Spinal cord (tissue), 10 donors: ENCODE measurements around the gene WDR62. TPM values are rescaled to one million over a fixed set of nuclear protein-coding genes. Genes with fewer than 3 reads are reported as not detected.
A peak's percentile ranks its signal among the peaks of the same experiment; 100 is the strongest.
"Not testable (repeated sequence)": the region's sequence is repeated elsewhere in the genome, so short reads cannot be mapped to it uniquely, and the experiment has no call there.

Experiments
- DNase-seq, 6 donors: peaks; one replicate each; pipeline versions ENCODE4 v3.0.0 to v3.0.0-alpha.2; 2013 to 2015; ENCODE audit warnings: low spot score in 6 of 6, low read depth in 4 of 6
- H3K27ac ChIP-seq: one replicate; pipeline ENCODE4 v1.5.1; 2013; ENCODE audit warnings: low read depth, low read length, control low read depth
- H3K27me3 ChIP-seq: one replicate; pipeline ENCODE4 v1.6.1; 2013; ENCODE audit warnings: low read length; ENCODE audit not compliant: control insufficient read depth, insufficient read depth
- H3K36me3 ChIP-seq: one replicate; pipeline ENCODE4 v1.6.1; 2013; ENCODE audit warnings: low read length; ENCODE audit not compliant: control insufficient read depth, insufficient read depth
- H3K4me1 ChIP-seq: one replicate; pipeline ENCODE4 v1.6.1; 2013; ENCODE audit warnings: low read length; ENCODE audit not compliant: control insufficient read depth, insufficient read depth
- H3K4me3 ChIP-seq: one replicate; pipeline ENCODE4 v1.5.1; 2013; ENCODE audit warnings: low read depth, low read length, control low read depth
- H3K9me3 ChIP-seq: one replicate; pipeline ENCODE4 v1.6.1; 2013; ENCODE audit warnings: low read length; ENCODE audit not compliant: control insufficient read depth, insufficient read depth
- WGBS: methylation state at CpG from one replicate; pipeline ENCODE4 v1.1.5; 2013; ENCODE audit warnings: missing lambda C conversion rate; ENCODE audit not compliant: insufficient coverage; 5-methylcytosine and 5-hydroxymethylcytosine counted together
- polyA plus RNA-seq, 2 donors: library from polyadenylated mRNA; unstranded; fragments of 120-200 nt; gene quantifications; one replicate each; pipeline ENCODE4 v1.2.1, GENCODE V29; 2013; ENCODE audit not compliant: insufficient read length in 2 of 2
- total RNA-seq, 2 donors: library from RNA; depleted of rRNA in 1 of 2; stranded (reverse); fragments of 120-200 nt in 1 of 2; fragments of >200 nt in 1 of 2; gene quantifications; one replicate each; pipeline versions ENCODE4 v1.2.3 to v1.2.4, GENCODE V29; 2013 to 2014
- donor health status: healthy.

The WDR62 gene
- total and polyA plus RNA-seq, 4 donors: 2.1 to 6.6 (median 4.0) TPM

DNA sequence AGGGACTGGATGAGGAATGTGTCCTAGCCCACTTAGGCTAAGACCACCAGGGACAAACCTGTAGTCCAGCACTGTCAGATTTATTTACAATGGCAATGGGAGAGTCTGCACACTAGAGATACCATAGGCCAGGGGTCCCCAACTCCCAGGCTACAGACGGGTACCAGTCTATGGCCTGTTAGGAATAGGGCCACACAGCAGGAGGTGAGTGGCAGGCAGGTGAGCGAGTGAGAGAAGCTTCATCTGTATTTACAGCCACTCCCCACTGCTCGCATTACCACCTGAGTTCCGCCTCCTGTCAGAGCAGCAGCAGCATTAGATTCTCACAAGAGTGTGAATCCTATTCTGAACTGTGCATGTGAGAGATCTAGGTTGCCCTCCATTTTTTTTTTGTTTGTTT, 3.1 kb upstream of the WDR62 start:
- no peaks in the 10 kb centered on the region for H3K36me3 ChIP-seq
- no peaks in the 10 kb centered on the region for H3K9me3 ChIP-seq
- no peak for DNase-seq
- no peak overlapping the region for H3K4me3 ChIP-seq
- no peak overlapping the region for H3K27ac ChIP-seq
- WGBS: 90% methylated on average over 2 of the region's 4 CpGs
- H3K4me1 ChIP-seq: peaks cover 23% of the 10 kb centered on the region
- no peaks in the 10 kb centered on the region for H3K27me3 ChIP-seq

DNA sequence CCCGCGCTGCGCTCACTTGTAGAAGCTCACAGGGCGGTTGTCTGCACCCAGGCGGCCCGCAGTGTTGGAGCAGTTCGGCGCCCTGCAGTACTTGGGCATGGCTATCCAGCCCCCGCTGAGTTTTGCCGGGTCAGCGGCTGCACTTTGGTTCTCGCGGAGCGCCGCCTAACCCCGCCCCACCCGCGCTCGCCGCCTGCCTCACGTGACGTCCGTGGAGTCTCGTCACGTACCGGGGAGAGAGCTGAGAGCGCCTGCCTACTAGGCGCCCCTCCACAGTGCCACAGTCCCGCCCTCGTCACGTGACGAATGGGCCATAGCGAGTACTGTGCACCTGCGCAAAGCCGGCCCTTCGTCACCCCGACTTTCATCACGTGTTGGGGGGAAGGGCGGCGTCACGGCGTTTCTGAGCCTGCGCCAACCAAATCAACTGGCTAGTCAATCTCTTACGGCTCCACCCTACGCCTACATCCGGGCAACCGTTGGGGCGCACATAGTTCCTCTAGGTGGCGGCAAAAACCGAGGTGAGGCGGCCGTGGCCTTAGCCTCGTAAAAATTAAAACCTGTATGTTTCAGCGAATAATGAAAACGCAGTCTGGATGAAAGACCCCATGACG, 471 bp upstream of the WDR62 start, which contains the start of gene THAP8:
Gene THAP8 (minus strand): TSS at position 167 of the 614 bp plus-strand sequence. CDS start 68 bp downstream, at position 99.
- H3K4me1 ChIP-seq: peaks cover 23% of the 10 kb centered on the region
- WGBS: under 1% methylated on average over 56 of the region's 56 CpGs

DNA sequence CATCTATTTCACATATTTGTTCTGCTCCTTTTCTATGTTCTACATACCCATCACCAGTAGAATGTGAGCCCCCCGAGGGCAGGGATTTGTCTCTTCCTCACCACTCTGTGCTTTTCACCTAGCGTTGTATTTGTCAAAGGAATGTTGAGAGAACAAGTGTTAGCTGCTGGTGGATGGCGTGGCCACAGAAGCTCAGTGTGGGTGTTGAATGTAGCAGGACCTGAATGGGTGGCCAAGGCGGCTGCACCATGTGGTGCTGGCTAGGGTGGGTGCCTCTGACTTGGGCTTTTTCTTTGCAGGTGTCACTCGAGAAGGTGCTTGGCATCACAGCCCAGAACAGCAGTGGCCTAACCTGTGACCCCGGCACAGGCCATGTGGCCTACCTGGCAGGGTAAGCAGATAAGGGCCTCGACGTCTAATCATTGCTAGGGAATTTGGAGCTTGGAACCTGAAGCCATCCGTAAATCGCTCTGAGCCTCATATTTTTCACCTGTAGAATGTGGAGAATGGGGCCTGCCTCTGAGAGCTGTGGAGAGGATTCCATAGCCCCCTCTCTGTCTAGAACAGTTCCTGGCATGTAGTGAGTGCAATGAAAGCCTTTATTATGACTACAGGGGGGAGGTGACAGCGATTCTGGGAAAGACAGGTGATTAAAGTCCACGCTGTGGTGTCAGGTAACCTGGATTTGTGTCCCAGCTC, 3.9 kb downstream of the WDR62 start:
- Histone ChIP-seq H3K36me3 (peaks cover 13% of the 10 kb centered on the region), H3K4me1 (peaks cover 13% of the 10 kb centered on the region), H3K27ac (no peak overlapping the region), H3K27me3 (no peaks in the 10 kb centered on the region), H3K9me3 (no peaks in the 10 kb centered on the region), H3K4me3 (no peak overlapping the region)
- WGBS: 89% methylated on average over 11 of the region's 12 CpGs
- no peak for DNase-seq

More for the DNA sequence above, 471 bp upstream of the WDR62 start, which contains the start of gene THAP8:
- Histone ChIP-seq H3K36me3 (no peaks in the 10 kb centered on the region), H3K4me3 (peak within 1 kb of the TSS; percentile 81), H3K9me3 (no peaks in the 10 kb centered on the region), H3K27me3 (no peaks in the 10 kb centered on the region), H3K27ac (peak within 1 kb of the TSS; percentile 99)
- peak; percentile 99 to 100 (median 100) for DNase-seq

DNA sequence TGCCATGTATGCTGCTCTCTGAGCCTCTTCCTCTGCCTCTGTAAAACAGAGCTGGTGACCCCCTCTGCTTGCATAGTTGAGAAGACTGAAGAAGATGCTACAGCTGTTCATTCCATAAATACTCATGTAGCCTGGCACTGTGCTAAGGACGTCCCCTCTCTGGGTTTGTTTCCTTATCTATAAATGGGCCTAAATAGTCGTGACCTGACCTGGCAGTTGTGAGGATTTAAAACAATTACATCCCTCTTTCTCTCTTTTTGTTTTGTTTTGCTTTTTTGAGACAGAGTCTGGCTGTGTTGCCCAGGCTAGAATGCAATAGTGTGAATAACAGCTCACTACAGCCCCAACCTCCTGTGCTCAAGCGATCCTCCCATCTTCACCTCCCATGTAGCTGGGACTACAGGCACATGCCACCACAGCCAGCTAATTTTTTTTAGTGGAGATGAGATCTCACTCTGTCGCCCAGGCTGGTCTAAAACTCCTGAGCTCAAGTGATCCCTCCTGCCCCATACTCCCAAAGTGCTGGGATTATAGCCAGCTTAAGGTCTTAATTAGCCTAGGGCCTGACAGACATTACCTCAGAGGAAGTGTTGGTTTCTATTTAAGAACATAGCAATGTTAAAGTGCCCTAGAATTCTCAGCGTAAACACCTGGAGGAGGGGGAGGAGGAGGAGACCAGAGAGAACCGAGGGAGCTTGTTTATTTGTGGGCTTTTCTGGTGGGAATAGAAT, 4.6 kb downstream of the WDR62 start:
- Histone ChIP-seq H3K36me3 (peaks cover 13% of the 10 kb centered on the region), H3K27ac (no peak overlapping the region), H3K9me3 (no peaks in the 10 kb centered on the region), H3K4me1 (peaks cover 10% of the 10 kb centered on the region), H3K27me3 (no peaks in the 10 kb centered on the region), H3K4me3 (no peak overlapping the region)
- DNase-seq: no peak
- 100% methylated on average over 1 of the region's 6 CpGs for WGBS

DNA sequence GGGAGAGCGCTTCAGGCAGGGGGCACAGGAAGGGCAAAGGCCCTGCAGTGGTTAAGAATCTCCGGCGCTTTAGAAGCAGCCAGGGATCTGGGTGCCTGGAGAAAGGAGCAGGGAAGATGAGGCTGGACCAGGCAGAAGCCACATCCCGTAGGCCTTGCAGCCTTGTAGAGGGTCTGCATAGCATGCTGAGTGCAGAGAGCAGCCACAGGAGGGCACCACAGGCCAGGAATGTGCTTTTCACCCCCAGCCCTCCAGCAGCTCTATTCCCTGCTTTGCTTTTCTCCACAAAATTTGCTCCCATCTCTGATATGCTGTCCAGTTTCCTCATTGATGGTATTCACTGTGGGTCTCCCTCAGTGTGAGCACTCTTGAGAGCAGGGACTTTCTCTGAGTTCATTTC, 5.7 kb downstream of the WDR62 start:
- peak in 2 of 6 donors; percentile 9 to 25 for DNase-seq
- WGBS: 88% methylated on average over 4 of the region's 4 CpGs

DNA sequence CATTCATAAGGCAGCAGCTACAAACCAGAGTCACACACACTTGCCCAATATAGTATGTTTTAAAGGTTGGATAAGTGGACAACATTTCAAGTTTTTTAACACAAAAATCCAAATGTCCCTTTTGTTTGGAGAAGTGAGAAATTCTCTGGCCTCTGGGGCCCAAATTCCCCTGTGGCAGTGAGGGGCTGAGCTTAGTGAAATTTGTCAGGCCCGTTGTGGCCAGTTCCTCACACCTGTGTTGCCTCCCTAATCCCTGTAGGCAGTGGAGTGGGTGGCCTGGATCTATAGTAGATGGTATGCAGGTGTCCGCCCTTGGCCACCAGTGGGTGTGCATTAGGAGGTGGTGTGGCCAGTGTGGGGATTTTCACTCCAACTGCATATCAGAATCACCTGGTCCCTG, 6.7 kb downstream of the WDR62 start:
- Histone ChIP-seq H3K4me1 (no peaks in the 10 kb centered on the region), H3K36me3 (peaks cover 19% of the 10 kb centered on the region), H3K27me3 (no peaks in the 10 kb centered on the region), H3K27ac (no peak overlapping the region), H3K9me3 (no peaks in the 10 kb centered on the region), H3K4me3 (no peak overlapping the region)
- WGBS: 100% methylated on average over 1 of the region's 2 CpGs
- no peak for DNase-seq

More for the DNA sequence above, 5.7 kb downstream of the WDR62 start:
- Histone ChIP-seq H3K4me1 (peaks cover 5% of the 10 kb centered on the region), H3K27me3 (no peaks in the 10 kb centered on the region), H3K36me3 (peaks cover 13% of the 10 kb centered on the region), H3K9me3 (no peaks in the 10 kb centered on the region), H3K4me3 (no peak overlapping the region), H3K27ac (no peak overlapping the region)

DNA sequence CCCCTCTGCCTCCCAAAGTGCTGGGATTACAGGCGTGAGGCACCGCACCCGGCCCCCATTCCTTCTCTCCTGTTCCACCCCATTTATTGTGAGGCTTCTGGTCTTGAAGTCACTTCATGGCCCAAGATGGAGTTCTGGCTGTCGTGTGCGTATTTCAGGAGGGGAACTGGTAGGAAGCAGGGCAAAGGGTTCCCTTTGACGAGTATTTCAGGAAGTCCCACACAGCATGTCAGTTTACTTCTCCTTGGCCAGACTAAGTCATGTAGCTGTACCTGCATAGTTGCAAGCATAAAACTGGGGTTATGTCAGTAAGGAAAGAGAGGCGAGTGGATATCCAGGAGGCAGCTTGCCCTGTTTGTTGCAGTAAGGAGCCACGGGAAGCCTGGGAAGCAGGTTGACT, 10.1 kb downstream of the WDR62 start:
- Histone ChIP-seq H3K27ac (no peak overlapping the region), H3K4me1 (no peaks in the 10 kb centered on the region), H3K27me3 (no peaks in the 10 kb centered on the region), H3K9me3 (no peaks in the 10 kb centered on the region), H3K4me3 (no peak overlapping the region), H3K36me3 (peaks cover 34% of the 10 kb centered on the region)
- DNase-seq: no peak
- WGBS: 91% methylated on average over 4 of the region's 8 CpGs

DNA sequence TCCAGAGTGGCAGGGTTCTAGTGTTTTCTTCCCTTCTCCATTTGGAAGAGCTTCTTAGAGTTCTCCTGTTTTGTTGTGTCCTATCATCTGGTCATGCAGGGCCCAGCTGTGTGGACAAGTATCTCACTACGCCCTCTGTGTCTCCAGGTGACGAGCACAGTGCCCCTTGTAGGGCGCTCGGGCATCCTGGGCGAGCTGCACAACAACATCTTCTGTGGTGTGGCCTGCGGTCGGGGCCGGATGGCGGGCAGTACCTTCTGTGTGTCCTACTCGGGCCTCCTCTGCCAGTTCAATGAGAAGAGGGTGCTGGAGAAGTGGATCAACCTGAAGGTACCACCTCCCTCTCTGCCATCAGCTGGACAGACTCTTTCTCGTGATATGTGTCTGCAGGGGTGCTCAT, 13.0 kb downstream of the WDR62 start:
- 95% methylated on average over 10 of the region's 11 CpGs for WGBS
- H3K27ac ChIP-seq: no peak overlapping the region

DNA sequence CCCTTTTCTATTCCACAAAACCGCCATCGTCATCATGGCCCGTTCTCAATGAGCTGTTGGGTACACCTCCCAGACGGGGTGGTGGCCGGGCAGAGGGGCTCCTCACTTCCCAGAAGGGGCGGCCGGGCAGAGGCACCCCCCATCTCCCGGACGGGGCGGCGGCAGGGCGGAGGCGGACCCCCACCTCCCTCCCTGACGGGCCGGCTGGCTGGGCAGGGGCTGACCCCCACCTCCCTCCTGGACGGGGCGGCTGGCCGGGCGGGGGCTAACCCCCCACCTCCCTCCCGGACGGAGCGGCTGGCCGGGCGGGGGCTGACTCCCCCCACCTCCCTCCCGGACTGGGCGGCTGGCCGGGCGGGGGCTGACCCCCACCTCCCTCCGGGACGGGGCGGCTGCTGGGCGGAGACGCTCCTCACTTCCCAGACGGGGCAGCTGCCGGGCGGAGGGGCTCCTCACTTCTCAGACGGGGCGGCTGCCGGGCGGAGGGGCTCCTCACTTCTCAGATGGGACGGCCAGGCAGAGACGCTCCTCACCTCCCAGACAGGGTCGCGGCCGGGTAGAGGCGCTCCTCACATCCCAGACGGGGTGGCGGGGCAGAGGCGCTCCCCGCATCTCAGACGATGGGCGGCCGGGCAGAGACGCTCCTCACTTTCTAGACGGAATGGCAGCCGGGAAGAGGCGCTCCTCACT, 14.3 kb downstream of the WDR62 start:
- peaks cover 39% of the 10 kb centered on the region for H3K36me3 ChIP-seq
- not testable (repeated sequence) for DNase-seq, H3K27me3 ChIP-seq, H3K9me3 ChIP-seq, H3K27ac ChIP-seq, H3K4me3 ChIP-seq, H3K4me1 ChIP-seq
- 94% methylated on average over 3 of the region's 57 CpGs for WGBS

More for the DNA sequence above, 13.0 kb downstream of the WDR62 start:
- DNase-seq: no peak
- no peaks in the 10 kb centered on the region for H3K9me3 ChIP-seq
- no peaks in the 10 kb centered on the region for H3K4me1 ChIP-seq
- H3K4me3 ChIP-seq: no peak overlapping the region
- peaks cover 39% of the 10 kb centered on the region for H3K36me3 ChIP-seq
- H3K27me3 ChIP-seq: no peaks in the 10 kb centered on the region
